Pancreas (tissue), 10 donors: ENCODE measurements around the gene TMEM82. TPM values are rescaled to one million over a fixed set of nuclear protein-coding genes. Genes with fewer than 3 reads are reported as not detected.

Experiments
- ATAC-seq, 4 donors: fragments of 200-7000 bp; cut with Tn5 transposase; one replicate each; pipeline versions ENCODE4 v1.8.0 to v1.9.1; 2020; ENCODE audit warnings: mild to moderate bottlenecking in 4 of 4, moderate library complexity in 4 of 4
- DNase-seq, 6 donors: peaks; one replicate each; pipeline ENCODE4 v3.0.0-alpha.2; 2020
- FAIRE-seq: peaks from 2 replicates; lab custom pipeline; 2012; peaks lifted over from hg19 to GRCh38; lab: Jason Lieb, UNC
- H3K27ac ChIP-seq, 4 donors: fragments of 200-600 bp; sonication (generic); 1 replicate in 3 of 4; 2 replicates in 1 of 4; pipeline versions ENCODE4 v1.5.0 to v1.8.0; 2020
- H3K27me3 ChIP-seq, 4 donors: fragments of 200-600 bp; one replicate each; pipeline ENCODE4 v1.8.0; 2021
- H3K36me3 ChIP-seq, 3 donors: fragments of 200-600 bp; sonication (generic) in 1 of 3; one replicate each; pipeline versions ENCODE4 v1.5.0 to v1.8.0; 2020 to 2021
- H3K4me1 ChIP-seq, 3 donors: fragments of 200-600 bp; one replicate each; pipeline ENCODE4 v1.8.0; 2021
- H3K4me3 ChIP-seq, 4 donors: fragments of 200-600 bp; sonication (generic) in 2 of 4; one replicate each; pipeline versions ENCODE4 v1.5.0 to v1.8.0; 2020 to 2021
- H3K9me3 ChIP-seq, 4 donors: fragments of 200-600 bp; one replicate each; pipeline ENCODE4 v1.8.0; 2021
- WGBS, 2 donors: extraction: QIAGEN DNeasy Blood & Tissue Kit; methylation state at CpG; one replicate each; pipeline ENCODE4 v1.1.7; 2013; 5-methylcytosine and 5-hydroxymethylcytosine counted together
- intact Hi-C, 3 donors: fragments of 100-400 bp; cut with DNase I; formaldehyde crosslinking; loops; one replicate each; pipeline versions ENCODE4 v1.11.1 to v1.14.2; 2022
- polyA plus RNA-seq, 2 donors: library from polyadenylated mRNA; stranded (reverse); fragments of 200-250 nt; gene quantifications; one replicate each; pipeline ENCODE4 v1.2.3, GENCODE V29; 2013
- total RNA-seq, 6 donors: library from RNA; stranded (reverse); fragmentation: NEBNext Ultra II Directional in 4 of 6; extraction: Animal tissue kit (Norgen Biotek cat#: 25700) in 4 of 6; gene quantifications; one replicate each; pipeline versions ENCODE4 v1.2.1 to v1.2.4, GENCODE V29; 2021 to 2023
- TF ChIP-seq, protein P1 (sequence below), 4 donors: fragments of 200-600 bp; sonication (generic) in 3 of 4; IDR thresholded peaks; one replicate each; pipeline versions ENCODE4 v1.5.0 to v1.8.0; 2021; ENCODE audit warnings: antibody characterized with exemption in 4 of 4
- donor health status: healthy with polysubstance abuse.
- donor health status: DM: no; HTN: no; CAD: no; lungs with moderate emphysema.
- donor health status: DM: no; HTN: no; CAD: no.
- donor health status: control.
- donor health status: control.
- donor health status: Bipolar disorder and iron deficiency.
- donor health status: DM: yes; HTN: yes; CAD: no.
- donor health status: DM: no; HTN: no; CAD: no.
- donor health status: DM: no; HTN: no; CAD: no.
- donor health status: DM: yes; HTN: yes; CAD: no.

The TMEM82 gene
- total and polyA plus RNA-seq, 8 donors: not detected

DNA sequence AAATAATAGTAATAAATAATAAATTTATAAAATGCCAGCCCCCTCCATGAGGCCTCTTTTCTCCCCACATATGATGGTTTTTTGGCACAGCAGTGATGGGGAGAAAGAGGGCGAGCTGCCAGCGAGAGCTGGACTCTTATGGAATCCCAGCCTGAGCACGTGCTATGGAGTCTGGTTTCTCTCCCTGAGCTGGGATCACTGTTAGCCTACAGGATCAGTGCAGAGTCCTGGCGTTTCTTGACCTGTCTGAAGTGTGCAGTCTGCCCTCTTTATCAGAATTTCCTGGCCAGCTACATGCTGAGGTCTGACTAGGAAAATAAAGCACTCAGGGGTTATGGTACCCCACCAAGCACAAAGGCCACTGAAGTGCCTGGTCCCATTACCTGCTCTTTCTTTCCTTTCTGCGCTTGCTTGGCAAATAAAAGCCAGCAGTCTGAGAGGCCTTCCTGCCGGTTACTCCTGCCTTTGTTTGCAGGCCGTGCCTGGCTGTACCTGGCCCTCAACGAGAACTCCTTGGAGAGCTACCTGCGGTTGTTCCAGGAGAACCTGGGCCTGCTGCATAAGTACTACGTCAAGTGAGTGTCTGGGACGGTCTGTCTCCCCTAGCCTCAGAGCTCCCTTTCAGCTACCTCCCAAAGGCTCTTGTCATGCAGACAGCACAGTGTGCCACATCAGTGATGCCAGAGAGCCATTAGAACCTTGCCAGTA, 24.7 kb upstream of the TMEM82 start:
- WGBS, 2 donors: 89 to 90% methylated on average over 11 of the region's 11 CpGs
- intact Hi-C loops: no loop called here
- Histone ChIP-seq H3K27ac (no peak overlapping the region), H3K9me3 (no peaks in the 10 kb centered on the region), H3K4me1 (no peaks in the 10 kb centered on the region), H3K4me3 (no peak overlapping the region), H3K27me3 (no peaks in the 10 kb centered on the region), H3K36me3 (peaks cover 0 to 34% (median 11%) of the 10 kb centered on the region in 3 donors)
- ATAC-seq (peak in 2 of 4 donors; percentile 36 to 58), FAIRE-seq (no peak), DNase-seq (no peak)
- TF ChIP-seq, protein P1, sequence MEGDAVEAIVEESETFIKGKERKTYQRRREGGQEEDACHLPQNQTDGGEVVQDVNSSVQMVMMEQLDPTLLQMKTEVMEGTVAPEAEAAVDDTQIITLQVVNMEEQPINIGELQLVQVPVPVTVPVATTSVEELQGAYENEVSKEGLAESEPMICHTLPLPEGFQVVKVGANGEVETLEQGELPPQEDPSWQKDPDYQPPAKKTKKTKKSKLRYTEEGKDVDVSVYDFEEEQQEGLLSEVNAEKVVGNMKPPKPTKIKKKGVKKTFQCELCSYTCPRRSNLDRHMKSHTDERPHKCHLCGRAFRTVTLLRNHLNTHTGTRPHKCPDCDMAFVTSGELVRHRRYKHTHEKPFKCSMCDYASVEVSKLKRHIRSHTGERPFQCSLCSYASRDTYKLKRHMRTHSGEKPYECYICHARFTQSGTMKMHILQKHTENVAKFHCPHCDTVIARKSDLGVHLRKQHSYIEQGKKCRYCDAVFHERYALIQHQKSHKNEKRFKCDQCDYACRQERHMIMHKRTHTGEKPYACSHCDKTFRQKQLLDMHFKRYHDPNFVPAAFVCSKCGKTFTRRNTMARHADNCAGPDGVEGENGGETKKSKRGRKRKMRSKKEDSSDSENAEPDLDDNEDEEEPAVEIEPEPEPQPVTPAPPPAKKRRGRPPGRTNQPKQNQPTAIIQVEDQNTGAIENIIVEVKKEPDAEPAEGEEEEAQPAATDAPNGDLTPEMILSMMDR (IDR thresholded peaks at IDR 0.05): no peak

DNA sequence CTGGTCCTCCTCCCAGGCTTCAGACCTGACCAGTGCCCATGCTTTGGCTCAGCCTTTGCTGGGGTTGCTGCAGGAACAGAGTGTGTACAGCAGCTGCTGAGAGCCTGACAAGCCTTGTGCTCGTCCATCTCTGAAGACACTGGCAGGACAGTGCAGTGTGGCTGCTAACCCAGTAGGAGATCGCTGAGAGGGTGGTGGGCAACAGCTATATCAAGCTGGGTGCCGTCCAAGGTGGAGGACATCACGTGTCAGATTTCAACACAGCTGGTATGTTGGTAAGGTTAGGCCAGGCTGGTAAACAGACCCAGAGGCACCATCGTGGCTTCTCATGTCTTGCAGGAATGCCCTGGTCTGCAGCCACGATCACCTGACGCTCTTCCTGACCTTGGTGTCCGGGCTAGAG, 24.1 kb upstream of the TMEM82 start:
- WGBS, 2 donors: 78 to 81% methylated on average over 8 of the region's 8 CpGs
- H3K27me3 ChIP-seq: no peaks in the 10 kb centered on the region
- no peak for DNase-seq
- no peak overlapping the region for H3K27ac ChIP-seq
- H3K36me3 ChIP-seq: peaks cover 0 to 39% (median 11%) of the 10 kb centered on the region in 3 donors
- intact Hi-C loops: no loop called here
- H3K4me1 ChIP-seq: no peaks in the 10 kb centered on the region
- H3K9me3 ChIP-seq: no peaks in the 10 kb centered on the region
- no peak for FAIRE-seq
- no peak overlapping the region for H3K4me3 ChIP-seq
- TF ChIP-seq, protein P1 (IDR thresholded peaks at IDR 0.05): no peak
- ATAC-seq: no peak

GRCh38 chr1:15719381-15720120, 22.7 kb upstream of the TMEM82 start:
- intact Hi-C loops: no loop called here
- FAIRE-seq (no peak), ATAC-seq (no peak), DNase-seq (no peak)
- 92 to 96% methylated on average over 12 of the region's 12 CpGs for WGBS, 2 donors
- Histone ChIP-seq H3K27ac (no peak overlapping the region), H3K4me1 (no peaks in the 10 kb centered on the region), H3K27me3 (no peaks in the 10 kb centered on the region), H3K36me3 (peaks cover 0 to 40% (median 11%) of the 10 kb centered on the region in 3 donors), H3K9me3 (no peaks in the 10 kb centered on the region), H3K4me3 (no peak overlapping the region)
- TF ChIP-seq, protein P1 (IDR thresholded peaks at IDR 0.05): no peak

DNA sequence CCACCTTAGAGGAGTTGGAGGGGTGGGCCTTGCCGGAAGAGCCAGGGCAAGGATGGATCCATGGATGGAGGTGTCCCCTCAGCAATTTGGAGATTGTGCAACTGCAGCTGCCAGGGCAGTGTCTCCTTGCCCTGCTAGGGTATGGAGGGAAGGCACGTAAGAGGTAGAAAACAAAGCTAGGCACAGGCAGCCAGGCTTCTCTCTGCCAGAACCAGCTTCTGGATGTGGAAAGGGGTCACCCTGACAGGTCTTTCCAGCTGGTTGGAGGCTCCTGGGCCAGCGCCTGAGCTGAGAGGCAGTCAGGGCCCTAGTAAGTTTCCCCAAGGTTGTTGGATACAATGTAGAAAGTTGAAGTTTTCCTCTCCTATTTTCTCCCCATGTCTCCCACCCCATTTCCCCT, 21.4 kb upstream of the TMEM82 start:
- DNase-seq (no peak), ATAC-seq (no peak), FAIRE-seq (no peak)
- no peaks in the 10 kb centered on the region for H3K4me1 ChIP-seq
- H3K27ac ChIP-seq: no peak overlapping the region
- H3K27me3 ChIP-seq: no peaks in the 10 kb centered on the region
- H3K4me3 ChIP-seq: no peak overlapping the region
- TF ChIP-seq, protein P1 (IDR thresholded peaks at IDR 0.05): no peak
- WGBS, 2 donors: 93 to 96% methylated on average over 3 of the region's 3 CpGs
- intact Hi-C loops: no loop called here
- peaks cover 0 to 49% (median 11%) of the 10 kb centered on the region in 3 donors for H3K36me3 ChIP-seq
- H3K9me3 ChIP-seq: no peaks in the 10 kb centered on the region
